OCI-LY7 (cell line): Measurements from ENCODE around the gene PARP6. TPM values are rescaled to one million over a fixed set of nuclear protein-coding genes. Genes with fewer than 3 reads are reported as not detected.

ENCODE experiments used
- BruUV-seq: library from RNA; stranded (reverse); fragments of 400-500 nt; replicated peaks from 2 replicates; lab custom pipeline; 2021; lab: Mats Ljungman, UMichigan
- CTCF ChIA-PET: fragments of 300-600 bp; sonication (Branson Sonifier 250); formaldehyde crosslinking; loops from one replicate; lab custom pipeline; 2022; ENCODE audit warnings: antibody characterized with exemption; ENCODE audit not compliant: unreplicated experiment; lab: Charles Lee
- POLR2A ChIA-PET: fragments of 300-600 bp; sonication (Branson Sonifier 250); formaldehyde crosslinking; loops from one replicate; lab custom pipeline; 2022; ENCODE audit warnings: antibody characterized with exemption; lab: Charles Lee
- DNase-seq: peaks from one replicate; pipeline ENCODE4 v3.0.0-alpha.2; 2015; ENCODE audit warnings: low spot score
- H2AFZ ChIP-seq: fragments of 200-600 bp; sonication (generic), shearing (Covaris generic); 2 replicates; pipeline ENCODE4 v1.6.1; 2014; ENCODE audit warnings: mild to moderate bottlenecking, antibody characterized with exemption, low read length, moderate library complexity
- H3K27ac ChIP-seq: fragments of 200-600 bp; sonication (generic); 2 replicates; pipeline ENCODE4 v1.5.1; 2014; ENCODE audit warnings: mixed run types, low read depth, mild to moderate bottlenecking, moderate library complexity, low read length, inconsistent platforms; ENCODE audit not compliant: poor library complexity, severe bottlenecking
- H3K36me3 ChIP-seq: fragments of 200-600 bp; sonication (generic); 2 replicates; pipeline ENCODE4 v1.6.1; 2014; ENCODE audit warnings: mild to moderate bottlenecking, antibody characterized with exemption, low read length, moderate library complexity, mixed read lengths; ENCODE audit not compliant: insufficient read depth
- H3K4me1 ChIP-seq: fragments of 200-600 bp; sonication (generic); 2 replicates; pipeline ENCODE4 v1.5.1; 2014; ENCODE audit warnings: mild to moderate bottlenecking, low read length; ENCODE audit not compliant: insufficient read depth, poor library complexity, severe bottlenecking
- H3K4me2 ChIP-seq: fragments of 200-600 bp; sonication (generic); 2 replicates; pipeline ENCODE4 v1.6.1; 2014; ENCODE audit warnings: mild to moderate bottlenecking, low read length
- H3K4me3 ChIP-seq: fragments of 200-600 bp; sonication (generic); 2 replicates; pipeline ENCODE4 v1.5.1; 2014; ENCODE audit warnings: mild to moderate bottlenecking, low read depth, low read length; ENCODE audit not compliant: poor library complexity, severe bottlenecking
- H3K79me2 ChIP-seq: fragments of 200-600 bp; sonication (generic); 2 replicates; pipeline ENCODE4 v1.6.1; 2016; ENCODE audit warnings: low read depth, mild to moderate bottlenecking, low read length, moderate library complexity, mixed read lengths; ENCODE audit not compliant: insufficient read depth
- H3K9me2 ChIP-seq: fragments of 200-600 bp; sonication (generic); 2 replicates; pipeline ENCODE4 v1.6.1; 2016; ENCODE audit warnings: mild to moderate bottlenecking, low read length, mixed read lengths; ENCODE audit not compliant: insufficient read depth
- H3K9me3 ChIP-seq: fragments of 200-600 bp; sonication (generic); 2 replicates; pipeline ENCODE4 v1.6.1; 2014; ENCODE audit warnings: mild to moderate bottlenecking, mixed run types, low read length, mixed read lengths
- H4K20me1 ChIP-seq: fragments of 200-600 bp; sonication (generic); 2 replicates; pipeline ENCODE4 v1.6.1; 2014; ENCODE audit warnings: mild to moderate bottlenecking, antibody characterized with exemption, low read length, moderate library complexity, mixed read lengths; ENCODE audit not compliant: insufficient read depth
- CTCF ChIP-seq: fragments of 200-600 bp; sonication (generic); conservative IDR thresholded peaks from 2 replicates; pipeline ENCODE4 v1.5.1; 2014; ENCODE audit warnings: mild to moderate bottlenecking, antibody characterized with exemption, low read length, moderate library complexity, mixed read lengths
- EZH2phosphoT487 ChIP-seq: fragments of 200-600 bp; sonication (generic); IDR thresholded peaks from 2 replicates; pipeline ENCODE4 v1.6.1; 2018; ENCODE audit warnings: low read depth, borderline replicate concordance, mild to moderate bottlenecking, mixed run types, antibody characterized with exemption, low read length, moderate library complexity, mixed read lengths
- intact Hi-C: fragments of 100-400 bp; cut with micrococcal nuclease; formaldehyde crosslinking; loops from one replicate; pipeline ENCODE4 v1.10.0; 2022; ENCODE audit not compliant: unreplicated experiment
- total RNA-seq, 2 experiments: library from RNA; depleted of rRNA in 1 of 2; stranded (reverse); fragments of >200 nt in 1 of 2; shearing (Covaris generic) in 1 of 2; gene quantifications; 2 replicates each; pipeline ENCODE4 v1.2.3, GENCODE V29; 2014 to 2022

PARP6 gene
- total RNA-seq, 2 experiments from 2014 or later = 58.3 to 73.3 TPM

- H3K9me2 ChIP-seq = no peaks in the 10 kb centered on the region
- POLR2A ChIA-PET = no interaction called here
- BruUV-seq = no TSS peak
- no peaks in the 10 kb centered on the region for H3K4me1 ChIP-seq
- H3K9me3 ChIP-seq = no peaks in the 10 kb centered on the region
- CTCF ChIA-PET = no interaction called here
- H3K79me2 ChIP-seq = no peaks in the 10 kb centered on the region
- H3K27ac ChIP-seq = no peak overlapping the region
- TF ChIP-seq CTCF (peak; percentile 83), EZH2phosphoT487 (no peak)
- intact Hi-C loops = loop anchor here (2.0 kb wide), 1 partner anchor 87 kb away; no protein-coding TSS in a partner anchor
- H3K4me2 ChIP-seq = no peak overlapping the region
- DNase-seq = peak; percentile 57
- H3K4me3 ChIP-seq = no peak overlapping the region
- no peak overlapping the region for H2AFZ ChIP-seq
- no peaks in the 10 kb centered on the region for H4K20me1 ChIP-seq
- no peaks in the 10 kb centered on the region for H3K36me3 ChIP-seq
Observed at GRCh38 chr15:72285927-72286516, 13.7 kb upstream of the PARP6 start.

GRCh38 chr15:72285402-72285801 lies 13.0 kb upstream of the PARP6 start:
- Histone ChIP-seq H2AFZ (no peak overlapping the region), H3K36me3 (no peaks in the 10 kb centered on the region), H4K20me1 (no peaks in the 10 kb centered on the region), H3K27ac (no peak overlapping the region), H3K4me2 (no peak overlapping the region), H3K9me3 (no peaks in the 10 kb centered on the region), H3K9me2 (no peaks in the 10 kb centered on the region), H3K79me2 (no peaks in the 10 kb centered on the region), H3K4me1 (no peaks in the 10 kb centered on the region), H3K4me3 (no peak overlapping the region)
- TF ChIP-seq EZH2phosphoT487 (no peak), CTCF (no peak)
- CTCF ChIA-PET = no interaction called here
- POLR2A ChIA-PET = interaction anchor here (0.6 kb wide), 1 partner anchor 422 kb away, joined by 4 read pairs; no protein-coding TSS in a partner anchor
- intact Hi-C loops = no loop called here
- no peak for DNase-seq
- BruUV-seq = no TSS peak

GRCh38 chr15:72284781-72285180 lies 12.4 kb upstream of the PARP6 start:
- TF ChIP-seq CTCF = no peak
- TF ChIP-seq EZH2phosphoT487 = no peak
- Histone ChIP-seq H3K36me3 (no peaks in the 10 kb centered on the region), H3K9me2 (no peaks in the 10 kb centered on the region), H3K4me2 (no peak overlapping the region), H3K4me3 (no peak overlapping the region), H4K20me1 (no peaks in the 10 kb centered on the region), H2AFZ (no peak overlapping the region), H3K27ac (no peak overlapping the region), H3K4me1 (no peaks in the 10 kb centered on the region), H3K9me3 (no peaks in the 10 kb centered on the region), H3K79me2 (no peaks in the 10 kb centered on the region)
- no TSS peak for BruUV-seq
- POLR2A ChIA-PET = interaction anchor here (0.6 kb wide), 1 partner anchor 422 kb away, joined by 4 read pairs; no protein-coding TSS in a partner anchor
- intact Hi-C loops = no loop called here
- no peak for DNase-seq
- CTCF ChIA-PET = no interaction called here
